ENCODE measurements around the gene CIRBP. TPM values are rescaled to one million over a fixed set of nuclear protein-coding genes. Genes with fewer than 3 reads are reported as not detected.

Gene CIRBP
- total and polyA plus RNA-seq, 9 of the 15 experiments (the other 6 are each of a cell fraction or from before 2014, with no cell fraction given) = 20.5 to 327 (median 176) TPM

- TF ChIP-seq MGA (IDR thresholded peaks at IDR 0.05) (no peak), ZNF143 (CRISPR knock-in tag; IDR thresholded peaks at IDR 0.05) (no peak), EP400 (IDR thresholded peaks at IDR 0.05) (no peak), ZBED1 (IDR thresholded peaks at IDR 0.05) (peak; percentile 31; the same call in 1 of the 2 replicates), ATF3 (IDR thresholded peaks at IDR 0.05) (no peak), ATF3 (CRISPR knock-in tag; conservative IDR thresholded peaks at IDR 0.05) (no peak), ELF1 (tag; IDR thresholded peaks at IDR 0.05) (0 out of 2 replicates have a peak, but pooled peaks have one; percentile 28), KAT7 (CRISPR knock-in tag; IDR thresholded peaks at IDR 0.05; ENCODE audit: borderline replicate concordance) (no peak; the same call in 1 of the 2 replicates), POLR2A (conservative IDR thresholded peaks at IDR 0.05) (peak; percentile 43; the same call in 1 of the 2 replicates), ARHGAP35 (IDR thresholded peaks at IDR 0.05; ENCODE audit: partially characterized antibody) (no peak), CREB1 (IDR thresholded peaks at IDR 0.05) (no peak), CREB1 (CRISPR knock-in tag; IDR thresholded peaks at IDR 0.05) (0 out of 2 replicates have a peak, but pooled peaks have one; percentile 57), TBP (optimal IDR thresholded peaks at IDR 0.05; ENCODE audit: low read depth, low read length) (no peak), SP1 (CRISPR knock-in tag; IDR thresholded peaks at IDR 0.05) (peak; percentile 77), RFX1 (IDR thresholded peaks at IDR 0.05) (no peak), XRCC3 (IDR thresholded peaks at IDR 0.05) (no peak), SETDB1 (IDR thresholded peaks at IDR 0.05; ENCODE audit: low read length) (no peak), DACH1 (IDR thresholded peaks at IDR 0.05; ENCODE audit: partially characterized antibody) (peak; percentile 20), CHD2 (IDR thresholded peaks at IDR 0.05; ENCODE audit: low read depth, low read length) (no peak)
These were observed 10.7 kb downstream of the CIRBP start (continued) for GRCh38 chr19:1279782-1280341.

Measured in K562 (cell line).